ENCODE results near the gene FCGR3B.
"Not testable (repeated sequence)": the region's sequence is repeated elsewhere in the genome, so short reads cannot be mapped to it uniquely, and the experiment has no call there.

FCGR3B gene

GRCh38 chr1:161639203-161639602 lies 8.2 kb upstream of the FCGR3B start:
- DNase-seq, ATAC-seq: not testable (repeated sequence)

- not testable (repeated sequence) for DNase-seq
Measured at GRCh38 chr1:161638251-161638993, 7.4 kb upstream of the FCGR3B start.

GRCh38 chr1:161636976-161637375 lies 6.0 kb upstream of the FCGR3B start:
- DNase-seq, ATAC-seq: not testable (repeated sequence)

More at GRCh38 chr1:161638251-161638993, 7.4 kb upstream of the FCGR3B start:
- ATAC-seq = not testable (repeated sequence)

GRCh38 chr1:161636189-161636782 lies 5.3 kb upstream of the FCGR3B start:
- peak; percentile 82 for ATAC-seq
- not testable (repeated sequence) for DNase-seq

GRCh38 chr1:161634993-161635392 lies 4.0 kb upstream of the FCGR3B start:
- not testable (repeated sequence) for ATAC-seq, DNase-seq

- not testable (repeated sequence) for ATAC-seq, DNase-seq
Measured at GRCh38 chr1:161630128-161630742, 741 bp downstream of the FCGR3B start.

GRCh38 chr1:161626445-161627146 lies 4.4 kb downstream of the FCGR3B start:
- ATAC-seq, DNase-seq: not testable (repeated sequence)

GRCh38 chr1:161624605-161625004 lies 6.4 kb downstream of the FCGR3B start:
- ATAC-seq, DNase-seq: not testable (repeated sequence)

- peak; percentile 34 for ATAC-seq
- DNase-seq = not testable (repeated sequence)
Measured at GRCh38 chr1:161623401-161624051, 7.5 kb downstream of the FCGR3B start.

GRCh38 chr1:161622054-161622453 lies 8.9 kb downstream of the FCGR3B start:
- ATAC-seq = peak; percentile 8
- not testable (repeated sequence) for DNase-seq

- ATAC-seq = peak; percentile 78
- peak; percentile 89 for DNase-seq
Measured at GRCh38 chr1:161621181-161622000, 9.6 kb downstream of the FCGR3B start.

GRCh38 chr1:161620399-161620798 lies 10.6 kb downstream of the FCGR3B start:
- ATAC-seq, DNase-seq: not testable (repeated sequence)

GRCh38 chr1:161618517-161618916 lies 12.5 kb downstream of the FCGR3B start:
- not testable (repeated sequence) for DNase-seq, ATAC-seq

- not testable (repeated sequence) for ATAC-seq, DNase-seq
Measured at GRCh38 chr1:161616417-161616816, 14.6 kb downstream of the FCGR3B start.

- ATAC-seq, DNase-seq: not testable (repeated sequence)
Measured at GRCh38 chr1:161613142-161613514, 17.8 kb downstream of the FCGR3B start.

- DNase-seq = peak; percentile 92
- peak; percentile 95 for ATAC-seq
Measured at GRCh38 chr1:161612322-161613141, 18.4 kb downstream of the FCGR3B start.

GRCh38 chr1:161611866-161612321 lies 19.1 kb downstream of the FCGR3B start:
- ATAC-seq = peak; percentile 3
- DNase-seq = peak; percentile 58

GRCh38 chr1:161610198-161610597 lies 20.8 kb downstream of the FCGR3B start:
- DNase-seq, ATAC-seq: not testable (repeated sequence)

- ATAC-seq, DNase-seq: not testable (repeated sequence)
Measured at GRCh38 chr1:161606541-161607336, 24.2 kb downstream of the FCGR3B start.
